KOPT-K1 (cell line): ENCODE measurements around the gene SCAMP1.

ENCODE experiments used
- H3K27ac ChIP-seq: fragments of 200-600 bp; sonication (generic); 2 replicates; pipeline ENCODE4 v1.5.1; 2016; ENCODE audit warnings: antibody characterized with exemption, mild to moderate bottlenecking, low read depth, low read length; ENCODE audit not compliant: poor library complexity, severe bottlenecking
- H3K36me3 ChIP-seq: fragments of 200-600 bp; sonication (generic); 2 replicates; pipeline ENCODE4 v1.5.1; 2017; ENCODE audit warnings: antibody characterized with exemption, mild to moderate bottlenecking, low read length, moderate library complexity; ENCODE audit not compliant: insufficient read depth
- H3K9me3 ChIP-seq: fragments of 200-600 bp; sonication (generic); 2 replicates; pipeline ENCODE4 v1.5.1; 2017; ENCODE audit warnings: antibody characterized with exemption, low read length, mild to moderate bottlenecking; ENCODE audit not compliant: insufficient read depth, poor library complexity, severe bottlenecking

Gene SCAMP1

GRCh38 chr5:78486218-78486617 is 125.8 kb downstream of the SCAMP1 start:
- H3K27ac ChIP-seq = no peak overlapping the region
- H3K36me3 ChIP-seq = no peaks in the 10 kb centered on the region; the same call in none of the 2 replicates
- no peaks in the 10 kb centered on the region for H3K9me3 ChIP-seq

- Histone ChIP-seq H3K27ac (no peak overlapping the region), H3K36me3 (no peaks in the 10 kb centered on the region; the same call in none of the 2 replicates), H3K9me3 (no peaks in the 10 kb centered on the region)
These were observed 127.4 kb downstream of the SCAMP1 start for GRCh38 chr5:78487846-78488245.

- Histone ChIP-seq H3K36me3 (no peaks in the 10 kb centered on the region; the same call in none of the 2 replicates), H3K27ac (no peak overlapping the region), H3K9me3 (no peaks in the 10 kb centered on the region)
These were observed 130.5 kb downstream of the SCAMP1 start for GRCh38 chr5:78490709-78491485.

GRCh38 chr5:78492224-78492623 is 131.8 kb downstream of the SCAMP1 start:
- Histone ChIP-seq H3K9me3 (no peaks in the 10 kb centered on the region), H3K36me3 (no peaks in the 10 kb centered on the region; the same call in none of the 2 replicates), H3K27ac (no peak overlapping the region)

- H3K27ac ChIP-seq = no peak overlapping the region
- H3K36me3 ChIP-seq = no peaks in the 10 kb centered on the region; the same call in none of the 2 replicates
- no peaks in the 10 kb centered on the region for H3K9me3 ChIP-seq
These were observed 132.2 kb downstream of the SCAMP1 start for GRCh38 chr5:78492650-78493049.

GRCh38 chr5:78495800-78496199 is 135.4 kb downstream of the SCAMP1 start:
- H3K36me3 ChIP-seq = no peaks in the 10 kb centered on the region
- H3K9me3 ChIP-seq = no peaks in the 10 kb centered on the region
- H3K27ac ChIP-seq = no peak overlapping the region

- no peaks in the 10 kb centered on the region for H3K36me3 ChIP-seq
- H3K9me3 ChIP-seq = no peaks in the 10 kb centered on the region
These were observed 136.0 kb downstream of the SCAMP1 start for GRCh38 chr5:78496373-78496772.

GRCh38 chr5:78497573-78498533 is 137.4 kb downstream of the SCAMP1 start:
- Histone ChIP-seq H3K9me3 (no peaks in the 10 kb centered on the region), H3K36me3 (no peaks in the 10 kb centered on the region), H3K27ac (no peak overlapping the region)

More at GRCh38 chr5:78496373-78496772, 136.0 kb downstream of the SCAMP1 start:
- H3K27ac ChIP-seq = no peak overlapping the region

- H3K9me3 ChIP-seq = no peaks in the 10 kb centered on the region
- H3K27ac ChIP-seq = no peak overlapping the region
- H3K36me3 ChIP-seq = no peaks in the 10 kb centered on the region
These were observed 139.1 kb downstream of the SCAMP1 start for GRCh38 chr5:78499485-78499884.

- Histone ChIP-seq H3K27ac (no peak overlapping the region), H3K9me3 (no peaks in the 10 kb centered on the region), H3K36me3 (no peaks in the 10 kb centered on the region)
These were observed 139.6 kb downstream of the SCAMP1 start for GRCh38 chr5:78500028-78500427.

GRCh38 chr5:78500871-78501270 is 140.5 kb downstream of the SCAMP1 start:
- H3K27ac ChIP-seq = no peak overlapping the region
- H3K36me3 ChIP-seq = no peaks in the 10 kb centered on the region
- no peaks in the 10 kb centered on the region for H3K9me3 ChIP-seq

- H3K36me3 ChIP-seq = no peaks in the 10 kb centered on the region
- no peaks in the 10 kb centered on the region for H3K9me3 ChIP-seq
- H3K27ac ChIP-seq = no peak overlapping the region
These were observed 141.3 kb downstream of the SCAMP1 start for GRCh38 chr5:78501411-78502352.

- no peak overlapping the region for H3K27ac ChIP-seq
- no peaks in the 10 kb centered on the region for H3K9me3 ChIP-seq
- no peaks in the 10 kb centered on the region for H3K36me3 ChIP-seq
These were observed 143.7 kb downstream of the SCAMP1 start for GRCh38 chr5:78503958-78504653.
